Erythroblast (primary cell): ENCODE measurements around the gene ZNF816.

Source experiments
- GATA1 ChIP-seq: IDR thresholded peaks from 2 replicates; pipeline ENCODE4 v1.6.1; 2011; ENCODE audit warnings: low read depth, mild to moderate bottlenecking, control low read depth, low read length, moderate library complexity
- POLR2A ChIP-seq: IDR thresholded peaks from 2 replicates; pipeline ENCODE4 v1.6.1; 2011; ENCODE audit warnings: mild to moderate bottlenecking, low read length

GRCh38 chr19:52991484-52991883 is 28.8 kb upstream of the ZNF816 start:
- TF ChIP-seq POLR2A (no peak), GATA1 (no peak)
